Muscle layer of colon (tissue), 2 donors: Measurements from ENCODE around the gene ZFP91.

Source experiments
- H3K27ac ChIP-seq: one replicate; pipeline ENCODE4 v1.7.0; 2013; ENCODE audit warnings: low read depth, mild to moderate bottlenecking, low read length, moderate library complexity
- H3K27me3 ChIP-seq, 2 donors: one replicate each; pipeline ENCODE4 v1.7.0; 2013; ENCODE audit warnings: low read length in 2 of 2, mild to moderate bottlenecking in 2 of 2; ENCODE audit not compliant: insufficient read depth in 2 of 2, control insufficient read depth in 1 of 2
- H3K36me3 ChIP-seq: one replicate; pipeline ENCODE4 v1.7.0; 2013; ENCODE audit warnings: mild to moderate bottlenecking, low read length; ENCODE audit not compliant: insufficient read depth
- H3K4me1 ChIP-seq: one replicate; pipeline ENCODE4 v1.7.0; 2013; ENCODE audit warnings: mild to moderate bottlenecking, low read length; ENCODE audit not compliant: insufficient read depth
- H3K4me3 ChIP-seq, 2 donors: one replicate each; pipeline ENCODE4 v1.7.0; 2013; ENCODE audit warnings: low read length in 2 of 2, low read depth in 1 of 2, mild to moderate bottlenecking in 1 of 2, moderate library complexity in 1 of 2
- H3K9ac ChIP-seq: one replicate; pipeline ENCODE4 v1.7.0; 2013; ENCODE audit warnings: low read length
- H3K9me3 ChIP-seq: one replicate; pipeline ENCODE4 v1.7.0; 2013; ENCODE audit warnings: mild to moderate bottlenecking, low read length
- donor health status: abdominal sarcoma.
- donor health status: Adenocarcinoma of cecum.

ZFP91 gene

GRCh38 chr11:58636587-58636986, 57.7 kb downstream of the ZFP91 start:
- H3K36me3 ChIP-seq: no peaks in the 10 kb centered on the region
- no peak overlapping the region for H3K27ac ChIP-seq
- H3K4me1 ChIP-seq: peaks cover 6% of the 10 kb centered on the region
- no peaks in the 10 kb centered on the region for H3K9me3 ChIP-seq
- H3K9ac ChIP-seq: no peak overlapping the region
- H3K27me3 ChIP-seq: no peaks in the 10 kb centered on the region
- no peak overlapping the region for H3K4me3 ChIP-seq

DNA sequence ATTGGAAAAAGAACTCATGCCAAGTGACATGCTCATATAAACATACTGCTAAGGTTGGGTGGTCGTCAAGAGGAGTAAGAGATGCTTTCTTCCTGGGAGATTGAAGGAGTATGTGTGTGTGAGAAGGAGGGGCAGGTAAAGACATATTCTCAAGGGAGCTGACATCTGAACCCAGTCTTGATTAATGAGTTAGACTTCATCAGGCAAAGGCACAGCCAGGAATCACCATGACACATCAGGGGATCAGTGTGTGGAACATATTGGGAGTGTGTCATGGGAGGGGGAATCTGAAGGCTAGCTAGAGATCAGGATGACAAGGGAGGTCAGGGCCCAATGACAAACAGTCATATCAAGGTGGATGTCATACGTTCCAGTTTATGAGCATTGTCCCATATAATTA, 58.5 kb downstream of the ZFP91 start:
- Histone ChIP-seq H3K27me3 (no peaks in the 10 kb centered on the region), H3K27ac (no peak overlapping the region), H3K4me1 (peaks cover 6% of the 10 kb centered on the region), H3K4me3 (no peak overlapping the region), H3K36me3 (no peaks in the 10 kb centered on the region), H3K9me3 (no peaks in the 10 kb centered on the region), H3K9ac (no peak overlapping the region)

DNA sequence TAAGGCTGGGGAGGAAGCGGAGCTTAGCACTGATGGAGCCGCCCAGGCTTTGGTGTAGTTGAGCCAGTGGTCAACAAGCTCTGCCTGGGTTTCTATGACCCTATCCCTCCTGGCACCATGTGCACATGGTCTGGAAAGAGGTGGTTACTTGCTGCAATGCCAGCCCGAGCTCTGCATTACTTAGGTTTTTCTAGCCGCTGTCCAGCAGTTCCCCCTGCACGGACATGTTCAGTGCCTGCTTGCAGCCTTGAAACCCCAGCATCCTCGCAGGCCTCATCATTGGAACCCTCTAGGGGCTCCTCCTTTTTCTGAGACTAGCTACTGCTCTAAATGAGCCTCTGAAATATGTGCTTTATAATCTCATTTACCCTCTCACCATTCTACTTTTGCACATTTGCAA, 60.2 kb downstream of the ZFP91 start:
- no peaks in the 10 kb centered on the region for H3K27me3 ChIP-seq
- H3K4me1 ChIP-seq: peaks cover 6% of the 10 kb centered on the region
- no peak overlapping the region for H3K4me3 ChIP-seq
- H3K27ac ChIP-seq: no peak overlapping the region
- H3K36me3 ChIP-seq: no peaks in the 10 kb centered on the region
- no peaks in the 10 kb centered on the region for H3K9me3 ChIP-seq
- H3K9ac ChIP-seq: no peak overlapping the region

DNA sequence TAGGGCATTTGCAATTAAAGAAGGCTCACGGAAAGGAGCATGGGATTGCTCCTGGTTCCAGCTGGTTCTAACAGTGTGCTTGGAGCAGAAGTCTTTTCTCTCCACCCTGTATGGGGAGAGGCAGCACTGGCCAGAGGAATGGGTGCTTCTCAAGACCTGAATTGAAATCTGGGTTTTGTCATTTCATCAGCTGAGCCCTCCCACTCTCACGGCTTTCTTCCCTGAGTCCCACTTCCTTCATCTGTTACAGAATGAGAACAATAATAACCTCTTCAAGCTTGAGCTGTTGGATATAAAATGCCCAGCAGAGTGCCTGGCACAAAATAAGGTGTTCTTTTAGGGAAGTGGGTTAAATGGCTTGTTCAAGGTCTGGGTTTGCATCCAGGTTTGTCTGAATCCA, 60.8 kb downstream of the ZFP91 start:
- H3K9me3 ChIP-seq: no peaks in the 10 kb centered on the region
- H3K4me1 ChIP-seq: peaks cover 6% of the 10 kb centered on the region
- H3K36me3 ChIP-seq: no peaks in the 10 kb centered on the region
- no peak overlapping the region for H3K4me3 ChIP-seq
- H3K27me3 ChIP-seq: no peaks in the 10 kb centered on the region
- no peak overlapping the region for H3K9ac ChIP-seq
- no peak overlapping the region for H3K27ac ChIP-seq

DNA sequence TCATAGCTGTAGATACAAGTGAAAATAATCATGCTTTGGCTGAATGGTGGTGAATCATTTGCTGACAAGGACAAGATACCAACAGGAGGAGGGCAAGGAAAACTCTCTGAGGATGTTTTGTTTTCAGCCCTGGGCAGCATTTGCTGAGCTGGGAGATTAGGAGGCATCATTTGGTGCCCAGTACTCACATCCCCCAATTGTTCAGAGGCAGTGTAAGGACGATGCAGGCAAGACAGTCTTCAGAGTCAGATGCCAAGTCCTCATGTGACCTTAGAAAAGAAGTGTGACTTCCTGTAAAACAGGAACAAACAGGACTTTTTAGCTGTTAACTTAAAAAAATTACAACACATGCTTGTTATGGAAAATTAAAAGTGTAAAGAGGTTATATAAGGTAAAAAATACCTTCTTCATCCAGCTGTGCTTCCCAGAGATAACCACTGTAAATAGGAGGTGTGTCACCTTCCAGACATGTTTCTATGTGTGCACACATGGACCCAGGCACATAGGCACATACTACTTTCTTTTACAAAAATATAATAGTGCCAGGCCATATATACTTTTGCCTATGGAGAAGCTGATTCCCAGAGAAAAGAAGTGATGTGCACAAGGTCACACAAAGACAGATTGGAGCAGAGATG, 61.6 kb downstream of the ZFP91 start:
- Histone ChIP-seq H3K36me3 (no peaks in the 10 kb centered on the region), H3K27me3 (no peaks in the 10 kb centered on the region), H3K27ac (no peak overlapping the region), H3K9ac (no peak overlapping the region), H3K9me3 (no peaks in the 10 kb centered on the region), H3K4me1 (peaks cover 6% of the 10 kb centered on the region), H3K4me3 (no peak overlapping the region)

DNA sequence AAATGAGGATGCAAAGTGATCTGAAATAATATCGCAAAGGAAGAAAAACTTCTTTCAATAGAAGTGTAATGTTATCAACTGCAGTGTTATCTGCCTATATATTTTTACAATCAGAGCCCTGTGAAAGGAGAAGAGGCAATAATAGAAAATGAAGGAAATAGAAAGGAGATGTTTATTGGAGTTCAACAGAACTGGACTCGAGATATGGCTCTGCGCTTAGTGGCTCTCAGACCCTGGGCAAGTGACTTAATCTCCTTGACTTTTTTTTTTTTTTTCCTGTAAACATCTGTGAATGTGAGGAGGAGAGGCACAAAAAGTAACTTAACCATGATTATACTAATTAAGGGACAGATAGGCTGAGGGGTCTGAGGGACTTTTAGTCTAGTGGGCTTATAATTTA, 62.5 kb downstream of the ZFP91 start:
- H3K27me3 ChIP-seq: no peaks in the 10 kb centered on the region
- no peak overlapping the region for H3K27ac ChIP-seq
- no peaks in the 10 kb centered on the region for H3K9me3 ChIP-seq
- no peak overlapping the region for H3K4me3 ChIP-seq
- peaks cover 6% of the 10 kb centered on the region for H3K4me1 ChIP-seq
- no peak overlapping the region for H3K9ac ChIP-seq
- no peaks in the 10 kb centered on the region for H3K36me3 ChIP-seq

DNA sequence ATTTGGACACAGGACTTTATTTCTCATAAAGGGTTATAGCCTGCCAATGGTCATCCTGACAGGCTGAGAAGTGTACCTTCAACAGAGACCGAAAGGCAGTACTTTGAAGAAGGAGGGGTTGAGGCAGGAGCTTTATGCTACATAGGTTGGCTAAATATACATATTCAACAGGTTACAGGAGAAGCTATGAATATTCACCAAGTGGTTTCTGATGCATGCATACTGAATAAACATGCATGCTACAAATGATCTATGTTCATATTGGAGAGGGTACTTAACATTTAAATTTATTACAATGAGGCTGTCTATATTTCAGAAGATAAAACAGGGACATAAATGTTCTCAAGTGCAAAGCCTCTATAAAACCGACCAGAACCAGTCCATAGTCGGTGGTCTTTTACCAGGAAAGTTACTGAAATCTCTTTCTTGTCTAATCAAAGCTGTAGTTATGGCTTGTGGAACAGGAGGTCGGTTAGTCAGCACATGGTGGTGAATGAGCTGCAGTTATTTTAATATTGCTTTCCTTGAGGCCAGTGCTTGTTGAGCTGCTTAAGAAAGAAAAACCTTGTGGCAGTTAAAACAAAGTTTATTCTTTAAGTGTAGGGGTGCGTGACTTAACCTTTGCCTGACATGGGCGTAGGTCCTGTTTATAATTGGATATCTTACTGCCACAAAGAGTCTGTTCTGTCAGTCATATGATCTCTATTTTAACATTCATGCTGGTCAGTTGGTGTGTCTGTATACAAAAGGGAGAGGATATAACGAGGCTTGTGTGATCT, 63.1 kb downstream of the ZFP91 start:
- no peak overlapping the region for H3K4me3 ChIP-seq

GRCh38 chr11:58645854-58646253, 67.0 kb downstream of the ZFP91 start:
- no peaks in the 10 kb centered on the region for H3K27me3 ChIP-seq
- no peaks in the 10 kb centered on the region for H3K36me3 ChIP-seq
- H3K4me1 ChIP-seq: no peaks in the 10 kb centered on the region
- no peaks in the 10 kb centered on the region for H3K9me3 ChIP-seq
- H3K27ac ChIP-seq: no peak overlapping the region
- H3K4me3 ChIP-seq: no peak overlapping the region
- no peak overlapping the region for H3K9ac ChIP-seq

More for the DNA sequence above, 63.1 kb downstream of the ZFP91 start:
- Histone ChIP-seq H3K9ac (no peak overlapping the region), H3K36me3 (no peaks in the 10 kb centered on the region), H3K9me3 (no peaks in the 10 kb centered on the region), H3K27me3 (no peaks in the 10 kb centered on the region), H3K27ac (no peak overlapping the region), H3K4me1 (peaks cover 6% of the 10 kb centered on the region)

DNA sequence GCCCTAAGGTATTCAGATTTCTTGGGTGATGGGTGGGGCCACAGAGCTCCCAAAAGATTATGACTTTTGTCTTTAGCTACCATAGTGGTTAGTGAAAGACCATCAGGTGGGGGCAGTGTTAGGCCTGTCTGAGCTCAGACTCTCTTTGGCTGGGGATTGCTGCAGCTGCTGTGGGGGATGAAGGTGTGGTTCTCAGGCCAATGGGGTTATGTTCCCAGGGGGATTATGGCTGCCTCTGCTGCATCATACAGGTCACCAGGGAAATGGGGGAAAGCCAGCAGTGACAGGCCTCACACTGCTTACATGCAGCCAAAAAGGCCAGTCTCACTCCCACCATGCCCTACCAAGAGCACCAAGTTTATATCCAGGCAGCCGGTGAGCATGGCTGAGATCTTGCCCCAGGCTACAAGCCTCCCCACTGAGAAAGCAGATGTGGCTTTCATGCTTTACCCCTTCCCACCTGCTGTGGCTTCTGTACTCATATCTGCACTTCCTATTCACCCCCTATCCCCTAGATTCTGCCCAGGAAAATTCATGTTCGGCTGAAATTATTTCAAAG, 68.4 kb downstream of the ZFP91 start:
- Histone ChIP-seq H3K36me3 (no peaks in the 10 kb centered on the region), H3K4me1 (no peaks in the 10 kb centered on the region), H3K9ac (no peak overlapping the region), H3K27ac (no peak overlapping the region), H3K27me3 (no peaks in the 10 kb centered on the region), H3K4me3 (no peak overlapping the region), H3K9me3 (no peaks in the 10 kb centered on the region)

DNA sequence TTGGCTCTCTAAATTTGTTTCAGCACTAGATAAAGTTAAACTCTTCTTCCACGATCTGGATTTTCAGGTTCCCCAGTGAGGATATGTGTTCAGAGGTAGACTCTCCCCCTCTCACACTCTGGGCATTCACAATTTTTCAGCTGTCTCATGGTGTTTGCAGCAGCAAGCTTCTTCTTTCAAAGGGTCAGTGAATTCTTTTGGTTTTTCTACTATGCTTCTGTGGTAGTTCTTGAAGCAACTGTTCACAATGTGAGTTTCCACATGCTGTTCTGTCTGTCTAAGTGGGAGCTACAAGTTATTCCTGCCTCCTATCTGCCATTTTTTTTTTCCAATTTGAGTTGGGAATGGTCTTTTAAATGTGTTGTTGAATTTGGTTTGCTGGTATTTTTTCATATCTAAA, 69.0 kb downstream of the ZFP91 start:
- no peak overlapping the region for H3K4me3 ChIP-seq
- no peaks in the 10 kb centered on the region for H3K27me3 ChIP-seq
- H3K9me3 ChIP-seq: no peaks in the 10 kb centered on the region
- no peaks in the 10 kb centered on the region for H3K4me1 ChIP-seq
- H3K36me3 ChIP-seq: no peaks in the 10 kb centered on the region
- no peak overlapping the region for H3K9ac ChIP-seq
- no peak overlapping the region for H3K27ac ChIP-seq

DNA sequence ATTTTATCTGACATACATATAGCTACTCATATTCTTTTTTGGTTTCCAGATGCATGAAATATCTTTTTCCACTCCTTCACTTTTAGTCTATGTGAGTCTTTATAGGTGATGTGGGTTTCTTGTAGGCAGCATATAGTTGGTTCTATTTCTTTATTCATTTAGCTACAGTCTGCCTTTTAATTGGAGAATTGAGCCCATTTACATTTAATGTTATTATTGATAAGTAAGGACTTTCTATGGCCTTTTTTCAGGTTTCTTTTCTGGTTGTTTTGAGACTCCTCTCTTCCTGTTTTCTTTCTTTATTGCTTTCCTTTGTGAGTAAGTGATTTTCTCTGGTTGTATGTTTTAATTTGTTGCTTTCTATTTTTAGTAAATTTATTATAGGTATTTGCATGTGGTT, 70.8 kb downstream of the ZFP91 start:
- Histone ChIP-seq H3K4me3 (no peak overlapping the region), H3K27me3 (no peaks in the 10 kb centered on the region), H3K9me3 (no peaks in the 10 kb centered on the region), H3K9ac (no peak overlapping the region), H3K36me3 (no peaks in the 10 kb centered on the region), H3K27ac (no peak overlapping the region), H3K4me1 (no peaks in the 10 kb centered on the region)

DNA sequence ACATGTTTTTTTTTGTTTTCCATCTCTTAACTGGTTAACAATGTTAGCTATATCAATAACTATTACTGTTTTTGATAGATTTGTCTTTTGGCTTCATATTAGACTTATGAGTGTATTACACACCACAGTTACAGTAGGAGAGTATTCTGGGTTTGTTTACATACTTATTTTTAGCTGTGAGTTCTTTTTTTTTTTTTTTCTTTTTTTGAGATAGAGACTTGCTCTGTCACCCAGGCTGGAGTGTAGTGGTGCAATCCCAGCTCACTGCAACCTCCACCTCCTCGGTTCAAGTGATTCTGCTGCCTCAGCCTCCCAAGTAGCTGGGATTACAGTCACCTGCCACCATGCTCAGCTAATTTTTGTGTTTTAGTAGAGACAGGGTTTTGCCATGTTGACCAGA, 71.6 kb downstream of the ZFP91 start:
- Histone ChIP-seq H3K9me3 (no peaks in the 10 kb centered on the region), H3K27me3 (no peaks in the 10 kb centered on the region), H3K36me3 (no peaks in the 10 kb centered on the region), H3K27ac (no peak overlapping the region), H3K4me1 (no peaks in the 10 kb centered on the region), H3K4me3 (no peak overlapping the region), H3K9ac (no peak overlapping the region)
